Upper lobe of right lung (tissue), 1 donor: ENCODE measurements around the gene PTPRN2. TPM values are rescaled to one million over a fixed set of nuclear protein-coding genes. Genes with fewer than 3 reads are reported as not detected.

Experiments used
- ATAC-seq: fragments of 200-7000 bp; cut with Tn5 transposase; one replicate; pipeline ENCODE4 v1.9.1; 2020; ENCODE audit warnings: mild to moderate bottlenecking, moderate library complexity
- DNase-seq: peaks from one replicate; pipeline ENCODE4 v3.0.0-alpha.2; 2020
- H3K27ac ChIP-seq: fragments of 200-600 bp; one replicate; pipeline ENCODE4 v1.8.0; 2022
- H3K27me3 ChIP-seq: fragments of 200-600 bp; one replicate; pipeline ENCODE4 v1.8.0; 2022; ENCODE audit warnings: mild to moderate bottlenecking
- H3K36me3 ChIP-seq: fragments of 200-600 bp; one replicate; pipeline ENCODE4 v1.8.0; 2022
- H3K4me1 ChIP-seq: fragments of 200-600 bp; one replicate; pipeline ENCODE4 v1.8.0; 2022
- H3K4me3 ChIP-seq: fragments of 200-600 bp; one replicate; pipeline ENCODE4 v1.8.0; 2022; ENCODE audit warnings: mild to moderate bottlenecking
- H3K9me3 ChIP-seq: fragments of 200-600 bp; one replicate; pipeline ENCODE4 v1.8.0; 2022
- CTCF ChIP-seq: fragments of 200-600 bp; IDR thresholded peaks from one replicate; pipeline ENCODE4 v1.8.0; 2022; ENCODE audit warnings: antibody characterized with exemption
- intact Hi-C: fragments of 100-400 bp; cut with DNase I; formaldehyde crosslinking; loops from one replicate; pipeline ENCODE4 v1.11.0; 2022
- total RNA-seq: library from RNA; stranded (reverse); fragmentation: NEBNext Ultra II Directional; extraction: Animal tissue kit (Norgen Biotek cat#: 25700); gene quantifications from one replicate; pipeline ENCODE4 v1.2.1, GENCODE V29; 2021
- donor health status: DM: no; HTN: yes; CAD: no; lungs with severe emphysema.

PTPRN2 gene
- total RNA-seq, 1 donor from 2014 or later = 4.9 TPM

GRCh38 chr7:158394936-158395335 is 192.7 kb downstream of the PTPRN2 start:
- no peaks in the 10 kb centered on the region for H3K27me3 ChIP-seq
- peak; percentile 76 for DNase-seq
- ATAC-seq = peak; percentile 56

GRCh38 chr7:158393926-158394625 is 193.5 kb downstream of the PTPRN2 start:
- Histone ChIP-seq H3K4me1 (no peaks in the 10 kb centered on the region), H3K4me3 (no peak overlapping the region), H3K9me3 (no peaks in the 10 kb centered on the region), H3K36me3 (no peaks in the 10 kb centered on the region), H3K27ac (no peak overlapping the region), H3K27me3 (no peaks in the 10 kb centered on the region)
- intact Hi-C loops = no loop called here
- DNase-seq = peak; percentile 54
- ATAC-seq = no peak
- no peak for TF ChIP-seq CTCF

More at GRCh38 chr7:158394936-158395335, 192.7 kb downstream of the PTPRN2 start:
- intact Hi-C loops = no loop called here
- no peak overlapping the region for H3K27ac ChIP-seq
- peak; percentile 63 for TF ChIP-seq CTCF
- no peaks in the 10 kb centered on the region for H3K9me3 ChIP-seq
- H3K36me3 ChIP-seq = no peaks in the 10 kb centered on the region
- no peaks in the 10 kb centered on the region for H3K4me1 ChIP-seq
- H3K4me3 ChIP-seq = no peak overlapping the region

- no peaks in the 10 kb centered on the region for H3K9me3 ChIP-seq
- no peak overlapping the region for H3K27ac ChIP-seq
- H3K27me3 ChIP-seq = no peaks in the 10 kb centered on the region
- no peaks in the 10 kb centered on the region for H3K36me3 ChIP-seq
- intact Hi-C loops = no loop called here
- ATAC-seq = no peak
- no peak overlapping the region for H3K4me3 ChIP-seq
- TF ChIP-seq CTCF = no peak
- H3K4me1 ChIP-seq = no peaks in the 10 kb centered on the region
- peak; percentile 43 for DNase-seq
Observed at GRCh38 chr7:158392251-158392650, 195.4 kb downstream of the PTPRN2 start.

- Histone ChIP-seq H3K27me3 (no peaks in the 10 kb centered on the region), H3K27ac (no peak overlapping the region), H3K9me3 (no peaks in the 10 kb centered on the region), H3K4me1 (no peaks in the 10 kb centered on the region), H3K4me3 (no peak overlapping the region), H3K36me3 (no peaks in the 10 kb centered on the region)
- TF ChIP-seq CTCF = no peak
- peak; percentile 49 for DNase-seq
- no peak for ATAC-seq
- intact Hi-C loops = no loop called here
Observed at GRCh38 chr7:158391541-158391940, 196.1 kb downstream of the PTPRN2 start.

GRCh38 chr7:158391141-158391540 is 196.5 kb downstream of the PTPRN2 start:
- Histone ChIP-seq H3K4me3 (no peak overlapping the region), H3K4me1 (no peaks in the 10 kb centered on the region), H3K36me3 (no peaks in the 10 kb centered on the region), H3K27ac (no peak overlapping the region), H3K27me3 (no peaks in the 10 kb centered on the region), H3K9me3 (no peaks in the 10 kb centered on the region)
- TF ChIP-seq CTCF = no peak
- no peak for ATAC-seq
- intact Hi-C loops = no loop called here
- peak; percentile 38 for DNase-seq

- H3K27ac ChIP-seq = no peak overlapping the region
- intact Hi-C loops = no loop called here
- no peaks in the 10 kb centered on the region for H3K27me3 ChIP-seq
- no peak for TF ChIP-seq CTCF
- no peak for DNase-seq
- H3K9me3 ChIP-seq = no peaks in the 10 kb centered on the region
- no peaks in the 10 kb centered on the region for H3K36me3 ChIP-seq
- no peaks in the 10 kb centered on the region for H3K4me1 ChIP-seq
- no peak overlapping the region for H3K4me3 ChIP-seq
- no peak for ATAC-seq
Observed at GRCh38 chr7:158390460-158390859, 197.2 kb downstream of the PTPRN2 start.
